Testis (tissue), 3 donors: ENCODE data around the gene GLO1. TPM values are rescaled to one million over a fixed set of nuclear protein-coding genes. Genes with fewer than 3 reads are reported as not detected.
A peak's percentile ranks its signal among the peaks of the same experiment; 100 is the strongest.

Experiments used
- DNase-seq: peaks from one replicate; pipeline ENCODE4 v3.0.0-alpha.2; 2019
- H3K27ac ChIP-seq, 2 donors: fragments of 200-600 bp; sonication (generic); one replicate each; pipeline ENCODE4 v1.5.1; 2019
- H3K27me3 ChIP-seq: fragments of 200-600 bp; sonication (generic); one replicate; pipeline ENCODE4 v1.5.1; 2019
- H3K36me3 ChIP-seq: fragments of 200-600 bp; sonication (generic); one replicate; pipeline ENCODE4 v1.5.1; 2017; ENCODE audit warnings: low read depth; ENCODE audit errors: missing control alignments
- H3K4me1 ChIP-seq: fragments of 200-600 bp; sonication (generic); one replicate; pipeline ENCODE4 v1.5.1; 2019
- H3K4me3 ChIP-seq, 2 donors: fragments of 200-600 bp; sonication (generic); one replicate each; pipeline ENCODE4 v1.5.1; 2017 to 2019
- H3K9me3 ChIP-seq: fragments of 200-600 bp; sonication (generic); one replicate; pipeline ENCODE4 v1.5.1; 2017
- CTCF ChIP-seq, 3 experiments: fragments of 450-650 bp in 2 of 3; fragments of 200-600 bp in 1 of 3; sonication (generic) in 1 of 3; IDR thresholded peaks; one replicate each; pipeline ENCODE4 v1.5.1; 2016 to 2019; ENCODE audit warnings: antibody characterized with exemption in 3 of 3, mild to moderate bottlenecking in 2 of 3, moderate library complexity in 1 of 3
- POLR2A ChIP-seq: fragments of 450-650 bp; IDR thresholded peaks from one replicate; pipeline ENCODE4 v1.6.1; 2017; ENCODE audit warnings: antibody characterized with exemption, mild to moderate bottlenecking, moderate library complexity
- WGBS, 2 donors: methylation state at CpG; one replicate each; pipeline ENCODE4 v1.1.5; 2018; 5-methylcytosine and 5-hydroxymethylcytosine counted together
- intact Hi-C: fragments of 100-400 bp; cut with DNase I; formaldehyde crosslinking; loops from one replicate; pipeline ENCODE4 v1.15.1; 2023; ENCODE audit warnings: low total_unique reads
- polyA plus RNA-seq: library from polyadenylated mRNA; stranded (reverse); fragments of 350-450 nt; fragmentation: Illumina TruSeq; extraction: RNeasy Lipid Tissue Mini Kit (QIAGEN cat#74804); gene quantifications from one replicate; pipeline ENCODE4 v1.2.3, GENCODE V29; 2014; ENCODE audit warnings: low read depth, low replicate concordance; ENCODE audit not compliant: insufficient read depth
- total RNA-seq, 2 donors: library from RNA; depleted of rRNA; stranded (reverse); fragments of >200 nt; gene quantifications; one replicate each; pipeline ENCODE4 v1.2.3, GENCODE V29; 2016

The GLO1 gene
- total and polyA plus RNA-seq, 3 donors from 2014 or later, result 51.0 to 78.6 (median 54.3) TPM

GRCh38 chr6:38725414-38726183 lies 22.7 kb upstream of the GLO1 start:
- TF ChIP-seq CTCF (IDR thresholded peaks at IDR 0.05) (no peak), POLR2A (no peak)
- no peaks in the 10 kb centered on the region for H3K27me3 ChIP-seq
- no peak for DNase-seq
- H3K36me3 ChIP-seq, result no peaks in the 10 kb centered on the region
- H3K4me1 ChIP-seq, result peaks cover 2% of the 10 kb centered on the region
- no peak overlapping the region for H3K27ac ChIP-seq
- no peaks in the 10 kb centered on the region for H3K9me3 ChIP-seq
- no peak overlapping the region for H3K4me3 ChIP-seq
- intact Hi-C loops, result no loop called here
- WGBS, 2 donors, result 84 to 86% methylated on average over 4 of the region's 4 CpGs

- DNase-seq, result no peak
- no peak overlapping the region for H3K4me3 ChIP-seq
- no peak for TF ChIP-seq CTCF (IDR thresholded peaks at IDR 0.05)
- no peak for TF ChIP-seq POLR2A
- H3K27ac ChIP-seq, result no peak overlapping the region
- 67 to 84% methylated on average over 5 of the region's 5 CpGs for WGBS, 2 donors
- no peaks in the 10 kb centered on the region for H3K27me3 ChIP-seq
- H3K4me1 ChIP-seq, result no peaks in the 10 kb centered on the region
- no peaks in the 10 kb centered on the region for H3K9me3 ChIP-seq
- intact Hi-C loops, result no loop called here
- H3K36me3 ChIP-seq, result no peaks in the 10 kb centered on the region
Measured at GRCh38 chr6:38724343-38724742, 21.4 kb upstream of the GLO1 start.

GRCh38 chr6:38723783-38724182 lies 20.8 kb upstream of the GLO1 start:
- intact Hi-C loops, result no loop called here
- Histone ChIP-seq H3K27me3 (no peaks in the 10 kb centered on the region), H3K4me1 (no peaks in the 10 kb centered on the region), H3K27ac (no peak overlapping the region), H3K36me3 (no peaks in the 10 kb centered on the region), H3K9me3 (no peaks in the 10 kb centered on the region), H3K4me3 (no peak overlapping the region)
- 95 to 97% methylated on average over 5 of the region's 5 CpGs for WGBS, 2 donors
- TF ChIP-seq CTCF (IDR thresholded peaks at IDR 0.05) (no peak), POLR2A (no peak)
- no peak for DNase-seq

- peak overlapping the region; percentile 33 to 44 for H3K4me3 ChIP-seq
- no peaks in the 10 kb centered on the region for H3K9me3 ChIP-seq
- no peak overlapping the region for H3K27ac ChIP-seq
- WGBS, 2 donors, result 65 to 81% methylated on average over 26 of the region's 26 CpGs
- DNase-seq, result peak; percentile 49
- H3K27me3 ChIP-seq, result no peaks in the 10 kb centered on the region
- no peaks in the 10 kb centered on the region for H3K36me3 ChIP-seq
- intact Hi-C loops, result no loop called here
- H3K4me1 ChIP-seq, result no peaks in the 10 kb centered on the region
- TF ChIP-seq POLR2A (no peak), CTCF (IDR thresholded peaks at IDR 0.05) (no peak)
Measured at GRCh38 chr6:38722727-38723334, 19.9 kb upstream of the GLO1 start.
